ENCODE measurements around the gene BRINP1.

The BRINP1 gene

GRCh38 chr9:119298076-119298853 is 71.0 kb downstream of the BRINP1 start:
- H3K4me3 ChIP-seq (replicated peaks in 1 of 2; ENCODE audit: low read depth in 2 of 2, low read length in 2 of 2), result no peak overlapping the region
- DNase-seq (ENCODE audit: low read depth in 2 of 2), result no peak
- no peak for TF ChIP-seq CTCF (IDR thresholded peaks at IDR 0.05; ENCODE audit: low read depth, low read length)

GRCh38 chr9:119291554-119291953 is 77.7 kb downstream of the BRINP1 start:
- TF ChIP-seq CTCF (IDR thresholded peaks at IDR 0.05; ENCODE audit: low read depth, low read length), result no peak
- H3K4me3 ChIP-seq (replicated peaks in 1 of 2; ENCODE audit: low read depth in 2 of 2, low read length in 2 of 2), result no peak overlapping the region
- DNase-seq (ENCODE audit: low read depth in 2 of 2), result no peak

GRCh38 chr9:119289740-119290433 is 79.3 kb downstream of the BRINP1 start:
- TF ChIP-seq CTCF (IDR thresholded peaks at IDR 0.05; ENCODE audit: low read depth, low read length), result peak; percentile 58
- DNase-seq (ENCODE audit: low read depth in 2 of 2), result peak; percentile 17 to 53
- H3K4me3 ChIP-seq (replicated peaks in 1 of 2; ENCODE audit: low read depth in 2 of 2, low read length in 2 of 2), result no peak overlapping the region

GRCh38 chr9:119284587-119285337 is 84.5 kb downstream of the BRINP1 start:
- no peak for DNase-seq (ENCODE audit: low read depth in 2 of 2)
- no peak for TF ChIP-seq CTCF (IDR thresholded peaks at IDR 0.05; ENCODE audit: low read depth, low read length)
- H3K4me3 ChIP-seq (replicated peaks in 1 of 2; ENCODE audit: low read depth in 2 of 2, low read length in 2 of 2), result no peak overlapping the region

- H3K4me3 ChIP-seq (replicated peaks in 1 of 2; ENCODE audit: low read depth in 2 of 2, low read length in 2 of 2), result no peak overlapping the region
- no peak for DNase-seq (ENCODE audit: low read depth in 2 of 2)
- no peak for TF ChIP-seq CTCF (IDR thresholded peaks at IDR 0.05; ENCODE audit: low read depth, low read length)
These were observed 85.1 kb downstream of the BRINP1 start for GRCh38 chr9:119284118-119284517.

GRCh38 chr9:119283078-119283794 is 86.0 kb downstream of the BRINP1 start:
- no peak overlapping the region for H3K4me3 ChIP-seq (replicated peaks in 1 of 2; ENCODE audit: low read depth in 2 of 2, low read length in 2 of 2)
- TF ChIP-seq CTCF (IDR thresholded peaks at IDR 0.05; ENCODE audit: low read depth, low read length), result no peak
- DNase-seq (ENCODE audit: low read depth in 2 of 2), result no peak

Data from cardiac fibroblast (primary cell).